ENCODE results near the gene KCNK15.
"Not testable (repeated sequence)": the region's sequence is repeated elsewhere in the genome, so short reads cannot be mapped to it uniquely, and the experiment has no call there.

Gene KCNK15

DNA sequence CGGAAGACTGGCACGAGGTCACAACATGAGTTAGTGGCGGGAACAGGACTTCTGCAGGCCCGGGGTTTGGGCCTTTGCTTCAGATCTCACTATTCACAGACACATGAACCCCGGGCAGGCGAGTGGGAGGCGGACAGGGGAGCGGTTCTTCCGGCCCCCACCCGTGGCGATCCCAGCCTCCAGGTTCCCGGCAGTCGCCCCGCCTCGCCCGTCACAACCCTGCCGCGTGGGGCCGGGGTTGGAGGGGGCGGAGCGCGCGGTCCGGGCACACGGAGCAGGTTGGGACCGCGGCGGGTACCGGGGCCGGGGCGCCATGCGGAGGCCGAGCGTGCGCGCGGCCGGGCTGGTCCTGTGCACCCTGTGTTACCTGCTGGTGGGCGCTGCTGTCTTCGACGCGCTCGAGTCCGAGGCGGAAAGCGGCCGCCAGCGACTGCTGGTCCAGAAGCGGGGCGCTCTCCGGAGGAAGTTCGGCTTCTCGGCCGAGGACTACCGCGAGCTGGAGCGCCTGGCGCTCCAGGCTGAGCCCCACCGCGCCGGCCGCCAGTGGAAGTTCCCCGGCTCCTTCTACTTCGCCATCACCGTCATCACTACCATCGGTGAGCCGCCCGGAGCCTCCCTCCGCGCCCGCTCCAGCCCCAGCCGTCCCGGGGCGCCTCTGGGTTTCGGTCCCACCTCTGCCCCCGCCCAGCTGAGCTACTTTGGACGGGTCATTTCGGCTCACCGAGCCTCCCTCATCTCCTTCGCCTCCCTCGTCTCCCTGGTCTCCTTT lies at the start of gene KCNK15:
KCNK15 (plus strand) TSS at position 268 of the 769 bp plus-strand sequence; CDS start at position 314, 46 bp downstream.
- DNase-seq (ENCODE audit: low read depth) = peak; percentile 44

DNA sequence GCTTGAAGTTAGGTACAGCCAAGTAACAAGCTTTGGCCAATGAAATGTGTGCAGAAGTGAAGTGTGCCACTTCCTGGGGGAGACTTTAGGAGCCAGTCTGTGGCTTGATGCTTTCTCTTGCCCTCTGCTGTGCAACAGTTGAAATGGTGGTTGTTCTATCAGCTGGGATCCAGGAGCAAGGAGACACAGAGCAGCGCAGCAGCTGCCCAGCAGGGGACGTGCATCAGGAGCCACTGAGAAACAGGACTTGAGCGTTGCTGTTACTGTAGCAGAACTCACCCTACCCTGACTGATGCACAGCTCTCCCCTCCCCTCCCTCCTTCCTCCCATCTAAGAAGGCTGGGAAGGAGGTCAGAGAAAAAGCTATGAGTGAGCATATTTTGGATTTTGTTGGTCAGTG lies 49.4 kb upstream of the KCNK15 start:
- DNase-seq (ENCODE audit: low read depth) = no peak

DNA sequence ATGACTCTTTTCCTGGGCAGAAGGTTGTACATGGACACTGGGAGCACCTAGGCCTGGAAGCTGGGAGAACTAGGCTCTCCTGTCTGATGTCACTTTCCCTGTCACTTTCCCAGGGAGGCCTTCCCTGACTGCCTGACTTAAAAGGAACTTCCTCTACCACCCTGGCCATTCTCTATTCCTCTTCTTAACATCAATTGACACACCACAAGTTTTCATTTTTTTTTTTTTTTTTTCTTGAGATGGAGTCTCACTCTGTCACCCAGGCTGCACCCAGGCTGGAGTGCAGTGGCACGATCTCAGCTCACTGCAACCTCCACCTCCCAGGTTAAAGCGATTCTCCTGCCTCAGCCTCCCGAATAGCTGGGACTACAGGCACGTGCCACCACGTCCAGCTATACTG lies 48.6 kb upstream of the KCNK15 start:
- DNase-seq (ENCODE audit: low read depth) = not testable (repeated sequence)

DNA sequence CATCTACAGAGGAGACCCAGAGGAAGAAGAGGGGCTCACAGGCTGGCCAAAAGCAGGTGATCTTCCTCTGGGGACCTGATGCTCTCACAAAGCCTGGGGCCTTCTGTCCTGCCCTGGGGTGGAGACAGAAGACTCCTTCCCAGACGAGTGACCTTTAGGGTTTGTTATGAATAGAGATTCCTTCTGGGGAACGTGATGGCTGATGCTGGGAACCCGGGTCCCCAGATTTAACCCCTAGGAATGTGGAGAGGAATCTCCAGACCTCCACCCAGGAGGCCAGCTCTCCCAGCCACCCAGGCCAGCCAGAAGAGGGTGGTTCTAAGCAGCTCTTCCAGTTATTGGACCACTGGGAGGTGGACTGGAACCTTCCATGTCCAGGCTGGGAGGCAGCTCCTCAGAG lies 47.3 kb upstream of the KCNK15 start:
- DNase-seq (ENCODE audit: low read depth) = peak; percentile 57

DNA sequence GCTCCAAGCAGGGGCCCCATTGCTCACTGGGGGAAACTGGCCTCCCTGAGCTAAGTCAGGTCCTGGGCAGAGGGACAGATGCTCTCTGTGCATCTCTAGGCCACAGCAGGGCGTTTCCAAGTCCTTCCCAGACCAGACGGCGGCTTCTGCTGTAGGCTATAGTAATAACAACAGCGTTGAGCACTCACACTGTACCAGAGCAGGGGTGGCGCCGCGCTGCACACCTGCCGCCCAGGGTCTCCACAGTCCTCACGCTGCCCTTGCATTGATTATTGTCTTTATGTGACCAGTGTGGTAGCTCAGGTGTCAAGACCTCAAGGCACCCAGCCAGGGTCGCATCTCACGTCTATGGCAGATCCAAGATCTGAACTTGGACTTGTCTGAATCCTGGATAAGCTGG lies 45.4 kb upstream of the KCNK15 start:
- DNase-seq (ENCODE audit: low read depth) = no peak

DNA sequence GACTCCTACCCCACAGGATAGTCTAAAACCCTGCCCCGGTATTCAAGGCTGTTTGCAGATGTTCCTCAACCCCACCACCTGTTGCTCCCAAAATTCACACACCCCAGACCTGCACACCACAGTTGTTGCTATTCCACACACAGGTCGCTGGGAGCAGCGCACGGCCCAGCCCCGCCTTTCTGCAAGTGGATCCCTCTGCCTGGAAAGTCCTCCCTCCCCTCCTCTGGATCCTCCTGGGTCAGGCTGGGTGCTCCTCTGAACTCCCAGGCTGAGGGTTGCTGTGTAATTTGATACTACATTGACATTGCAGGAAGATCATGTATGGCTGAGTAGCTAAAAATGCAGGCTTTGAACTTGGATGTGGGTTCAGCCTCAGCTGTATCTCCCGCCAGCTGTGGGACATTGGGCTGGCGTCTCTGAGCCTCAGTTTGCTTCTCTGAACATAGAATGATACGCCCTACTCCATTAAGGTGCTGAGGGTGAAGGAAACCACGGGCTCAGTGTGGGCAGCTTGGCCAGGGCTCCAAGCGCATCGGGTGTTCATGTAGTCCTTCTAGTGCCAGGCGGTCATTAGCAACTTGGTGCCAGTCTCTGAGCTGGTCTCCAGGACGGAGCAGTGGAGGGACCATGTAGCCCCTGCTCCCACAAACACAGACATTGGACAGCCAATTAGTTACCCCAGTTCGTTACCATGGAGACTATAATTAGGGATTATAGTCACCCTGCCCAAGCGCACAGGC lies 44.4 kb upstream of the KCNK15 start:
- DNase-seq (ENCODE audit: low read depth) = peak; percentile 51

DNA sequence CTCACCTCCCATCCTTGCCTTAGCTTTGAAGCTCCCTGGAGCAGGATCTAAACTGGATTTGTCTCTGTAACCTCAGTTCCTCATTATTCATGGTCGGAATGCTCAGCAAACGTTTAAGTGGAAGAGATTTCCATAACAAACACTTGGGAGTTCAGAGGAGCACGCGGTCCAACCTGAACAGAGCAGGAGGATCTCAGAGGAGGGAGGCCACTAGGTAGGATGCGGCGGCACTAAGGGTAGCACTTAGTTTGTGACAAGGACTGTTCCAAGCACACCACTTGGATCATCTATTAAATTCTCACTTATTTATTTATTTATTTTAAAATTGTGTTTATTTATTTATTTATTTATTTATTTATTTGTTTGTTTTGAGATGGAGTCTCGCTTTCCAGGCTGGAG lies 43.8 kb upstream of the KCNK15 start:
- DNase-seq (ENCODE audit: low read depth) = no peak

DNA sequence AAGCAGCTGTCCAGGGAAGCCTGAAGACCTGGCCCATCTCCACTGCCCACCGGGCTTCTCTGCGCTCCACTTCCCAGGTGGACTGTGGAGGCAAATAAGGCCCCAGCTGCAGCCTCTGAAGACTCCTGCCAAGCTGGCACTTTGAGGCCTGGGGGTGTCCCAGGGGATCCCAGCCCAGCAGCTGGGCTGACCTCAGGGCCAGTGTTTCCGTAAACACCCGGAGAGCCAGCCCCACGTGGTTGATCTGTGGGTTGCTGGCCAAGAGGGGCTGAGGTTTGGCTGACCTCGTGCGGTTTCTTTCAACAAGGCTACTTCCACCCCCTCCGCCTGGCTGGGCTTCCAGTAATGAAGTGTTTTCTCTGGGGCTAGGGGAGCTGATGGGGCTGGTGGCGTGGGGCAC lies 42.9 kb upstream of the KCNK15 start:
- peak; percentile 89 for DNase-seq (ENCODE audit: low read depth)

DNA sequence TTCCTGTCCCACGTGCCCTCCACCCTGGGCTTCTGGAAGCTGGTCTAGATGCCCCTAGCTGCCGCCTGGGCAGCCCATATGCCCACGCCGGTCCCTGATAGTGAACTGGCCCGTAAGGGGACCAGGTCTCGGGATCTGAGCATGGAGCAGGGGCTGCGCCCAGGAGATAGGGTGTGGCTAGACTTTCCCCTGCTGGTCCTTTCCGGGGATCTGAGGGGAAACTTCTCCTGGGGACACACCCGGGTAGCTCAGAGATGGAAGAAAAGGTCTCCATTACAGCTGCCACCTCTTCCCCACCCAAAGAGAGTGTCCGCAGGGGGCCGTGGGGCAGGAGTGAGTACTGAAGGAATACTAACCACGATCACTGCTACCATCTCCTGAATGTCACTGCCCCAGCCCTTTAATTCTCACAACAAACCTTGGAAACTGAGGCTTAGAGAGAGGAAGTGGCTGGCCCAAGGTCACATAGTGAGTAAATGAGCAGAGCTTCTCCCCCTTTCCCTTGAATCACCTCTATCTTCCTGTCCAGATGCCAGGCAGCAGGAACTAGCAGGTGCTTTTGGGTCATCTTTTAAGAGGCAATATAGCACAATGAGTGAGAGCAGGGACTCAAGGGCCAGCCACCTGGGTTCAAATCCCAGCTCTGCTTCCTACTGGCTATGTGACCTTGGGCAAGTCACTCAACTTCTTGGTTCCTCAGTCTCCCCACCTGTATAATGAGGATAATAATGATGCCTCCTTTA lies 42.3 kb upstream of the KCNK15 start:
- no peak for DNase-seq (ENCODE audit: low read depth)

DNA sequence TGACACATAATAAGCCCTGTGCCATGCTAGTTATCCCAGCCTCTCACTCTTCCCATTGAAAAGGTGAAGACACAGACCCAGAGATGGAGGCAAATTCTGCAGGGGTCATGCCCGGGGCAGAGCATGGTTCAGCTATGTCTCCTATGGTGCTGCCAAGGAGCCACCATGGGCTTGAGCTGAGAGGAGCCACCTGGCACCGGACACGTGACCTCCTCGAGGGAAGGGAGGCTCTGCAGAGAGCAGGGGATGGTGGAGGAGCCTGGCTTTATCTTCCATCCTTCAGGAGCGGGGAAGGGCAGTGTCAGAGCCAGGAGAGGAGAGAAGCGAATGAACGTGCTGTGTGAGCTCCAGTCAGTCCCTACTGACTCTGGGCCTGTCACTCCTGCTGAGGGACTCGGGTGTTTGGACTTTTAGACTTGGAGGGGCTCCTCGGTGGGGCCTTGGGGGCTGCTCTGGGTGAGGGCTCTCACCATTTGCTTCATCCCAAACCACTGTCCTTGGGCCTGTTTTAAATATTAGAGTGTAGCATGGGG lies 41.6 kb upstream of the KCNK15 start:
- DNase-seq (ENCODE audit: low read depth) = no peak

DNA sequence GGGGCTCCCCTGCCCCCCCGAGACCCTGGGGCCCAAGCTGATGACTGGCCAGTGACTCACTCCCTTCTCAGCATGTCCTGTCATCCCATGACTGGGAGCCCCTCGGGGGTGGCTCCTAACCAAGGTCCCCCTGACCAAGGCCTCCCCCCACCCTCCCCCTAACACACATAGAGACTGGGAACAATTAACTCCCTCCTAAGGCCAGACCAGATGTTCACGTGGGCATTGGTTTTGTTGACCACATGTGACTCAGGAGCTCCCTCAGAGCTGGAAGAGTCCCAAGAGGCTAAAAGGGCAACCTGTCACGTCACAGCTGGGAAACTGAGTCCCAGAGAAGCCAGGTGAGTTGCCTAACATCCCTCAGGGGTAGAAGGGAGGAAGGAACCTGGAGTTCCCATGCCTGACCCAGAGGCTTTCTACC lies 41.1 kb upstream of the KCNK15 start:
- DNase-seq (ENCODE audit: low read depth) = peak; percentile 82

DNA sequence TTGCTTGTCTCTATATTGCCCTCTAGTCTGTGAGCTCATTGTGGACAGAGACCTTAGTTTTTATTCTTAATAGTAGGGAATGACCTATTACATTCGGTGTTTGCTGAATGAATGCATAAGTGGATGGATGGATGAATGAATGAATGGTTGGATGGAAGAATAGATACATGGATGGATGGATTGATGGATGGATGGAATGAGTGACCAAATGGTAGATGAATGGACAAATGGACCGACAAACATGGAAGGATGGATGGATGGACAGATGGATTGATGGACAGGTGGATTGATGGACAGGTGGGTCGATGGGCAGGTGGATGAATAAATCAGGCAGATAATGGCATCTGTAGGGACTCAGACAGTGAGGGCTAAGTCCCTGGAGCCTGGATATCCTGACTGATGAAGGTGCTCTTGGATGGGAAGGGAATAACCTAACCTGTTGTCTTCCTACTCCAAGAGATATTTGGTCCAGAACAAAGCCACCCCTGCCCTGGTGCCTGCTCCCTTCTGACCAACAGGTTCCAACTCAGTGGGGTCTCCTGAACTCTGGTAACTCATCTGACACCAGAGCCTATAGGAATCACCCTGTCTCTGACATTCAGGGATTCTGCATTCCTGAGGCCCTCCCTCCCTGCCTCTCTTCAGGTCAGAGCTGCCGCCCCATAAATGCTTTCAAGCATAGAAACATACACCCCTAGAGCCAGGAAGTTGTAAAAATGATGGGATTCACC lies 40.1 kb upstream of the KCNK15 start:
- no peak for DNase-seq (ENCODE audit: low read depth)

DNA sequence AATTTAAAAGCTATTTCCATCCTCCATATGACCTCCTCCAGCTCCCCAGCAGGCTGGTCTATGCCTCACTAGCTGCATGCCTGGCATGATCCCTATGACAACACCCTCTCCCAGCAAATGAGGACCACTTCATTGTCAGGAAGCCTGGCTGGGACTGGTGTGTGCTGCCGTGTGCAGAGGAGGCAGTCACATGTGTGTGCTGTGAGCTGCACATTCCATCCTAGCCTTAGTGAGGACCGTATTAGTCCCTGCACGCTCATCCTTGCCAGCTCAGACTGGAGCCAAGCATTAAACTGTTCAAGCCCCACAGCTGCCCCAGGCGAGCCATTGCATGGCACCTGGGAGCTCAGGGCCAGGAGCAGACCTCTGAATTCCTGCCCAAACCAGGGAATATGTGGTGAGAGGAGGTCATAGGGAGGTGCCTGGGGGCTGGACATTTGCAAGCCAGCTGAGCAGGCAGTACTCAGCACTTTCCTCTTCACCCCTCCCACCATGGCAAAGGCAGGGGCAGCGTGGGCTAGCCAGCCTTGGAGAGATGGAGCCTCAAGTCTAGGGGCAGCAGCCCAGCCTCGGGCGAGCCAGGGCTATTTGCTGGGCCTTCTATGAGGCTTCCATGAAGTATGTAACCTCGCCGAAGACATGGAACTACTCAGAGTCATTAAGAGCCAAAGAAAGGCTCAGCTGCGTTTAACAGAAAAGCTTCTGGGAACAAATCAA lies 39.2 kb upstream of the KCNK15 start:
- peak; percentile 71 for DNase-seq (ENCODE audit: low read depth)

DNA sequence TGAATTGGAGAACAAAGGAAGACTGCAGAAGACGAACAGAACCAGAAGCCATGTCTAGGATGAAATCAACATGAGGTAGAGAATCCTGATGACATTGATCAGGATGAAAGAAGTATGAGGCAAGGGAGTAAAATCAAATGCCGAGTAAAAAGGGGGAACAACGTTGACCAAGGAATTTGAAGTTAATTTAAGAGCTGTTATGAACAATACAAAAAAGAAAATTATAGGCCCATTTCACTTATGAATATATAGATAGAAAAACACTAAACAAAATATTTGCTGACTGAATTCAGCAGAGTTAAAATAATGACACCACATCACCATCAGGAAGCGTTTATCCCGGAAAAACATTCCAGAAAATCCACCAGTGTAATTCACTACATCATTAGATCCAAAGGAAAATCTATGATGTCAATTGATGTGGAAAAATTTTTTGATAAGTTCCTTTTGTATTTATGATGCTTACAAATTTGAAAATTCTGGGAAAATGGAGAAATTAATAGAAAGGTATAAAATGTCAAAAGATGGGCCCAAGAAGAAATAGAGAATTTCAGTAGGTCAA lies 38.6 kb upstream of the KCNK15 start:
- peak; percentile 40 for DNase-seq (ENCODE audit: low read depth)

DNA sequence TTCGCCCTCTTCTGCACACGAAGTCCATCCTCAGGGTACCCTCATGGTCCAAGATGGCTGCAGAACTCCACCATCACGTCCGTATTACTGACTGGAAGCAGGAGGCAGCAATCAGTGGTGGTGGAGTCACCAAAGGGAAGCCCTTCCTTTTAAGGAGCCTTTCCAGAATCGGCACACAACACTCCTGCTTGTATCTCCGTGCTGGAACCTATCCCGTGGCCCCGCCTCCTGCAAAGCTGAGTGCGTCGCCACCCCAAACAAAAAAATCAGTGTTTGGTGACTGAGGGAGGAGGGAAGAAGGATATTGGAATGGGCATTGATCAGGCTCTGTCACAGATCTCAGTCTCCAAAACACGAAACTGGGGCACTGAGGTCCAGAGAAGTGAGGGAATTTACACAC lies 36.3 kb upstream of the KCNK15 start:
- DNase-seq (ENCODE audit: low read depth) = no peak

DNA sequence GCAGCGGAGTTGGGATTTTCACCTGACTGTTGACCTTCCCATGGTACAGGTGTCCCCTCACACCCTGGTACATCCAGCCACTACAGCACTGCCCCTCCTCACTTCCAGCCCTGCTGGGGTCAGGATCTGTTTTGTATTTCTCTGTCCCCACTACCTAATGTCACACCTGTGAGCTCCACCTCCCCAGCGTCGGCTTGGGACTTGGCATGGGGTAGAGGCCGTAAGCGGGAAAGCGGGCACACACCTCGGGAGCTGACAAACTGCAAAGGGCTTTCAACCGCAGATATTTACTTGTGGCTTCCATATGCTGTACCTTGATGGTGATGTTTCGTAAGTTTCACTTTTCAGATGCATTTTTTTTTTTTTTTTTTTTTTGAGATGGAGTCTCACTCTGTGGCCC lies 35.9 kb upstream of the KCNK15 start:
- no peak for DNase-seq (ENCODE audit: low read depth)

DNA sequence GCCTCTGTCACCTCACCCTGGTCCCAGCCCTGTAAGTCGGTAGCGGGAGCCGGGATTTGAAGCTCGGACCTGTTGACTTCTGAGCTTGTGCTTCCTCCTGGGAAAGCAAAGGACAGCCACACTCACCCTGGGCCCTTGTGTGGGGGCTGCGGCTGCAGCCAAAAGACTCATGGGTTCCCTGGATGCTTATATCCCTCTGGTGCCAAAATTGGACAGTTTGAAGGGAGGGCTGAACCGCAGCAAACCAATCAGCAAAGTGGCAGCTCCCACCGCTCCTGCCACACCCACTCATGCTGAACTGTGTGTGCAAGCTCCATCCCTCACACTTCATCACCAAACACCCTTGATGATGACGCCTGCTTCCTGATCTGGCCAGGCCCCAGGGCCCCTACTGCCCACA lies 34.4 kb upstream of the KCNK15 start:
- peak; percentile 35 for DNase-seq (ENCODE audit: low read depth)

DNA sequence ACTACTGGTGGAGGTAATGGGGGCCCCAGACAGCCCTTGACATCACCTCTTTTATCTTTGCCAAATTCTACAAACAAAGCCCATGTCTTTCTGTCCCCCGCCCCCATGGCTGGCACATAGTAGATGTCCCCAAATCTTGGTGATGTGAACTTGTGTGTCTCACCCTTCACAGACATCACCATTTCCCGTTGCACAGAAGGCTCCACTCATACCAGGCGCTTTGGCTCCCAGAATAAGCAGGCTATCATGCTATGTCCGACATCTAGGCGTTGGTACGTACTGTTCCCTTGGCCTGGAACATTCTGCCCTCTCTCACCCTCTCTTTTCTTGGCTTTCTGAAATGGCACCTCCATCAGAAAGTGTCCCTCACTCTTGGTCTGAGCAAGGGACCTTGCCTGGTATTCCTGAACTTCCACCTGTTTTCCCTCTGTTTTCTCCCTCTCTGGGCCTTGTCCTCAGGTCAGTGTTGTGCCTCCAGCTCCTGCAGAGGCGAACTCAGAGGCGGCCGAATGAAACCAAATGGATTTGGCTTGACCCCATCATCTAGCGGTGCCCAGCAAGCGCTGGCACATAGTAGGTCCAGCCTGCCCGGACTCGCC lies 31.5 kb upstream of the KCNK15 start:
- no peak for DNase-seq (ENCODE audit: low read depth)

DNA sequence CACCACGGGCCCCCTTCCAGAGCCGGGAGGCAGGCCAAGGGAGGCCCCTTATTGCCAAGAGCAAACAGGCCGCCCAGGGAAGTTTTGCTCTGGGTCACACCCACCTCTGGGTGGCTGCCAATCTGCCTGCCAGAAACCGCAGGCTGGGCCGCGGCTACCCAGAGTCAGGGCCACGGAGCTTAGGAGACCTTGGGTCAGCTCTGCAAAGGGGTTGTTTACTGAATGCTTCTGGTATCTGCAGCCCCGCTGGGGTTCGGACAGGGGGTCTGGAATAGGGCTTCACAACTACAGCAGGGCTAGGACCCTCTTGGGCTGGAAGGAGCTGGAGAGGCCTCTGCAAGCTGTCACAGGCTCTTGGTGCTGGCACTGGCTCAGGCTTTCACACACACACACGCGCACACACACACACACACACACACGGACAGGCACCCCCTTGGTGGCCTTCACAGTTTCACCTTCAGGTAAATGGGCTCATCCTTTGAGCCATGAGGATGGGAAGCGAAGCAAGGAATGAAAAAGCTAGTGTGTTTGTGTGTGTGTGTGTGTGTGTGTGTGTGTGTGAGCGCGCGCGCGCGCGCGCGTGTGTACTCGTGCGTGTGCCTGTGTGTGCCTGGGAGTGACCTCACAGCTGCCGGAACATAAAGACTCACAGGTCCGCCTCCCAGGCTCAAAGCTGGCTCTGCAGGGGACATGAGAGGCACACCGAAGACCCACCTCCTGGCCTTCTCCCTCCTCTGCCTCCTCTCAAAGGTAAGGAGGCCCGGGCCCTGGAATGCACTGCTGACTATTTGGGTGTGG lies 30.8 kb upstream of the KCNK15 start, which contains the start of gene CCN5:
CCN5 (plus strand) TSS at position 669 of the 798 bp plus-strand sequence; CDS start at position 691, 22 bp downstream.
- DNase-seq (ENCODE audit: low read depth) = peak; percentile 84
